Measurements from ENCODE around the gene RAPGEF5.

DNA sequence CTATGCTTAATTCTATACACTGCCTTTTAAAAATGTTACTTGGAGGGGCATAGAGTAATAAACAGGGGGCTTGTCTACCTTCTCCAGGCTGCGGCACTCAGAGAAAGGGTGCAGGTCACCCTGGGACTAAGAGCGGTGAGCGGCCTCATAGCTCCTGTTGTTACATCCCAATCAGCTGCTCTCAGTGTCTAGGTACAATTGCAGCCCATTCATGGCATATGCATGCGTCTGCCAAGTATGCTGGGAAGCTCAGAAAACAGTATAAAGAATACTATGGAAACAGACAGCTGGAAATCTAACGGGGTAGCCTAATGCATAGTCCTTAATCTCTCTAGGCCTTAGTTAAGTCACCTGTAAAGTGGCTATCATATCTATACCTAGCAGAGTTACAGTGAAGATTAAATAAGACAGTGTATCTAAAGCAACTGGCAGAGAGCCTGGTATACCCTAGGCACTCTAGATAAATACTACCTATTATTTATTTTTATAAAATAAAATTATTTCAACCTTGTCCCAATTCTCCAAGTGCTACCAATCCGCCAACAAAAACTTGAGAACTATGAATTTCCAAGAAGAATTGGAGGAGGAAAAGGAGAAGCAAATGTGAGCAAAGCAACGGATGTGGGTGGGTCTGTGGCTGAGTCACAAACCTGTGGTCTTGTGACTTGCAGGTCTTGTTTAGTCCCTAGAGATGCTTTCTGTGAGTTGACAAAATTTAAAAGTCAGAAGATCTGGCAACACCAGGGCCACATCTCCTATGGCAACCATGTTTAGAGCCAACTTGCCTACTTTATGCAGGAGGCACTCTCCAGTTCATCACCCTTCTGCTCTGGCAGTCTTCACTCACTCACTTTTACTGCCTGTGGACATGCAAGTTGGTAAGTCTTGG lies 183.0 kb downstream of the RAPGEF5 start:
- TF ChIP-seq GABPA (IDR thresholded peaks at IDR 0.05 in 1 of 2, conservative IDR thresholded peaks at IDR 0.05 in 1 of 2) (no peak), NR2F2 (IDR thresholded peaks at IDR 0.05) (no peak)
- TF ChIP-seq, protein P1, sequence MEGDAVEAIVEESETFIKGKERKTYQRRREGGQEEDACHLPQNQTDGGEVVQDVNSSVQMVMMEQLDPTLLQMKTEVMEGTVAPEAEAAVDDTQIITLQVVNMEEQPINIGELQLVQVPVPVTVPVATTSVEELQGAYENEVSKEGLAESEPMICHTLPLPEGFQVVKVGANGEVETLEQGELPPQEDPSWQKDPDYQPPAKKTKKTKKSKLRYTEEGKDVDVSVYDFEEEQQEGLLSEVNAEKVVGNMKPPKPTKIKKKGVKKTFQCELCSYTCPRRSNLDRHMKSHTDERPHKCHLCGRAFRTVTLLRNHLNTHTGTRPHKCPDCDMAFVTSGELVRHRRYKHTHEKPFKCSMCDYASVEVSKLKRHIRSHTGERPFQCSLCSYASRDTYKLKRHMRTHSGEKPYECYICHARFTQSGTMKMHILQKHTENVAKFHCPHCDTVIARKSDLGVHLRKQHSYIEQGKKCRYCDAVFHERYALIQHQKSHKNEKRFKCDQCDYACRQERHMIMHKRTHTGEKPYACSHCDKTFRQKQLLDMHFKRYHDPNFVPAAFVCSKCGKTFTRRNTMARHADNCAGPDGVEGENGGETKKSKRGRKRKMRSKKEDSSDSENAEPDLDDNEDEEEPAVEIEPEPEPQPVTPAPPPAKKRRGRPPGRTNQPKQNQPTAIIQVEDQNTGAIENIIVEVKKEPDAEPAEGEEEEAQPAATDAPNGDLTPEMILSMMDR (IDR thresholded peaks at IDR 0.05; ENCODE audit: low read depth, low read length, missing input control), result no peak
